Activated CD4-positive, alpha-beta T cell treated with anti-CD3 and anti-CD28 coated beads, Interleukin-2, amount 50 U/mL, for 24 hours (primary cell): Measurements from ENCODE around the gene SLC1A4.
"Not testable (repeated sequence)": the region's sequence is repeated elsewhere in the genome, so short reads cannot be mapped to it uniquely, and the experiment has no call there.

Experiments
- DNase-seq, 2 donors: peaks; one replicate each; pipeline ENCODE4 v3.0.0-alpha.2; 2020; ENCODE audit warnings: low read depth in 1 of 2, low spot score in 1 of 2

The SLC1A4 gene

DNA sequence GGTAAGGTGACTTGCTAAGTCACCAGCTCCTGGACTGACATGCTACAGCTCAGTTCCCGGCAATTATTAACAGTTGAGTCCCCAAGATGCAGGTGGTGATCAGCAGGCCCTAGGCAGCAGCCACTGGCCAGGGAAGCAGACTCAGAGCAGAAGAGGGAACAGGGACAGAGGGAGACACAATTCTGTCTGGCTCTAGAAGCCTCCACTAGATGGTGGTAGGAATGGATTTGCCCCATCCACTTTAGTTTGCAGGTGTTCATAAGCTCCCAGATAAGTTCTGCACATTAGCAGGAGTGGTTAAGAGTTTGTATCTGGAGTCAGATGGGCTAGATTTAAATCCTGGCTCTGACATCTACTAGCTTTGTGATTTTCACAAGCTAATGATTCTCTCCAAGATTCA lies 25.5 kb upstream of the SLC1A4 start:
- DNase-seq, result no peak

DNA sequence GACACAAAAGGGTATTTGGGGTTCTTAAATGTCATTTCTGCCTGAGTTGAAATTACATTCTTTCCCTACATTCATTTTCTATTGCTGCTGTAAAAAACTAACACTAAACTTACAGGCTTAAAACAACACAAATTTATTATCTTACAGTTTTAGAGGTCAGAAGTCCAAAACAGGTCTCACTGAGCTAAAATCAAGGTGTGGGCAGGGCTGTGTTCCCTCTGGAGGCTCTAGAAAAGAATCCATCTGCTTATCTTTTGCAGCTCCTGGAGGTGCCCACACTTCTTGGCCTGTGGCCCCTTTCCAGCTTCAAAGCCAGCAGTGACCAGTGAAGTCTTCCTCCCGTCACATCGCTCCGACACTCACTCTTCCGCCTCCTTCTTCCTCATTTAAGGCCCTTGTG lies 23.2 kb upstream of the SLC1A4 start:
- DNase-seq, result no peak

DNA sequence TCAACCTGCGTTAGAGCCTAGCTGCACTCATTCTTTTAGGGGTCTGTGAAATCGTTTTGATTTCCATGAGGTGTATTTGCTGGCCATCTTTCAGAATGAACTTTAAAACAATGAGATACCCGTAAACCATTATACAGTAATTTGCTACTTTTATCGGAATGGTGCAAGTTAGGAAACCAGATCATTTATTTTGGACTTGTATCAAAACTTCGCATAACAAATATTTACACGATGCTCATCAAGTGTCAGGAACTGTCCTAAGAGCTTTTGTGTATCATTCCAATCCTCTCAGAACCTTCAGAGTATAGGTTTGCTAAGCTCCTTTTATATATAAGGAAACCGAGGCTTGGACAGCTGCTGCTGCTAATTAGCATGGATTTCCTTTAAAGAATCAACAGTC lies 22.4 kb upstream of the SLC1A4 start:
- no peak for DNase-seq

DNA sequence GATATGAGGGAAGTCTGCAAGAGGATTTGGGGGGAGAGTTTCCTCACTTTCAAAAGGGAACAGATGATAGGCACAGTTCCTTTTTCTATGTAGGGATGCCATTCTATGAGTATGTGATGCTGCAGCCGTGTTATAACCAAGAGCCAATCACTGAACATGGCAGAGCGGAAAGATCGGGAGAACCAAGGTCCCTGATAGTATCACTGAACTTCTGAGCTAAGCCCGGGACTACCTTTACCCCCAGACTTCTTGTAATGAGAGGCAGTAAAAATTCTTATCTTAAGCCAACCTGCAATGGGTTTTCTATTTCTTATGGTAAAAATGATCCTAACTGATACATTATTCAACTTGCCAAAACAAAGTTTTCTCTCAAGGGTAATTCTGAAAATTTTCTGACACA lies 21.6 kb upstream of the SLC1A4 start:
- no peak for DNase-seq

DNA sequence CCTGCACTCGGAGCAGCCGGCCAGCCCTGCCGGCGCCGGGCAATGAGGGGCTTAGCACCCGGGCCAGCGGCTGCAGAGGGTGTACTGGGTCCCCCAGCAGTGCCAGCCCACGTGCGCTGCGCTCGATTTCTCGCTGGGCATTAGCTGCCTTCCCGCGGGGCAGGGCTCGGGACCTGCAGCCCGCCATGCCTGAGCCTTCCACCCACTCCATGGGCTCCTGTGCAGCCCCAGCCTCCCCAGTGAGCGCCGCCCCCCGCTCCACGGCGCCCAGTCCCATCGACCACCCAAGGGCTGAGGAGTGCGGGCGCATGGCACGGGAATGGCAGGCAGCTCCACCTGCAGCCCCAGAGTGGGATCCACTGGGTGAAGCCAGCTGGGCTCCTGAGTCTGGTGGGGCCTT lies 20.1 kb upstream of the SLC1A4 start:
- not testable (repeated sequence) for DNase-seq

DNA sequence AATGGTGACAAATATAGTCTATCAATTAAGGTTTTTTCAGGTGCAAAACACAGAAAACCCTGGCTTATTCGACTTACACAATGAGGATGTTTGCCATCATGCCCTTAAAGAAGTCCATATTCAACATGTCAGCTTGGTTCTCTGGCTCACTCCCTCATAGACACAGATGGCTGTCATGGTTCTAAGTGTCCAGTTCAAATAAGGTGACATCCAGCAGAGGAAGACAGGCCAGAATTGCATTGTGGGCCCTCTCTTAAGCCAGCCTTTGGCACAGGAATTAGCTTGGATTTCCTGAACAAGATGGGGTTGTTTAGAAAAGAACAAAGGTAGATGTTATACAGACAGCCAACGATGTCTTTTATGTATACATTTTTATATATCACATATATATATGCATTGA lies 18.7 kb upstream of the SLC1A4 start:
- DNase-seq, result no peak

DNA sequence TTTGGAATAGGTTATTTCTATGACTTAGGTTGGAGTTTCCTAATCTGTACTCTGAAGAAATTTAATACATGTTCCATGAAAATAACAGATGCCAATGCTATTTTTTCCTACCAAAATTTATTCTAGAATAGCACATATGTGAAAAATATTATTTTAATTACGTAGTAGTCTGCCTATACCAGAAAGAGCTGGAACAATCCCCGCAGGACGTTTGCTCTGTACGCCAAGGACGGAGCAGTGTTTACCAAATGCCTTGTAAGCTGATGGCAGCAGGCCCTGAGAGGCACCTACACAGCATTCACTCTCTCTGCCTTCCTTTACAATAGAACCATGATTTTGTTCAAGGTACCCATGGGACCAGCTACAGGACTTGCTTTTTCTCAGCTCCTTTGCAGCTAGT lies 16.8 kb upstream of the SLC1A4 start:
- no peak for DNase-seq

DNA sequence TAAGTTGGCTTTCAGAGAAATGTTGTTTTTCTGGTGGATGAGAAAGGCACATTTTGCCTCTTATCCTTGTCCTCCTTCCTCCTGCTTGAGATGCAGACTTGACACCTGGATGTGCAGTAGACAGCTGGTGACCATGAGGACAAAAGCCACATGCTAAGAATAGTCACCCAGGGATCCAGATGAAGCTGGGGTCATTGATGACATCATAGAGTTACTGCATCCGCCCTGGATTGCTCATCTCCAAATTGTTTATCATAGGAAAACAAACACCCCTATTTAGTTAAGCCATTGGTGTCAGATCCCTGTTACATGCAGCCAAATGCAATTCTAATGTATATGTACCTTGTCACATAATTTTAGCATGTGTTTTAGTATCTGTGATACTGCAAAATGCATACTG lies 16.3 kb upstream of the SLC1A4 start:
- DNase-seq, result no peak

DNA sequence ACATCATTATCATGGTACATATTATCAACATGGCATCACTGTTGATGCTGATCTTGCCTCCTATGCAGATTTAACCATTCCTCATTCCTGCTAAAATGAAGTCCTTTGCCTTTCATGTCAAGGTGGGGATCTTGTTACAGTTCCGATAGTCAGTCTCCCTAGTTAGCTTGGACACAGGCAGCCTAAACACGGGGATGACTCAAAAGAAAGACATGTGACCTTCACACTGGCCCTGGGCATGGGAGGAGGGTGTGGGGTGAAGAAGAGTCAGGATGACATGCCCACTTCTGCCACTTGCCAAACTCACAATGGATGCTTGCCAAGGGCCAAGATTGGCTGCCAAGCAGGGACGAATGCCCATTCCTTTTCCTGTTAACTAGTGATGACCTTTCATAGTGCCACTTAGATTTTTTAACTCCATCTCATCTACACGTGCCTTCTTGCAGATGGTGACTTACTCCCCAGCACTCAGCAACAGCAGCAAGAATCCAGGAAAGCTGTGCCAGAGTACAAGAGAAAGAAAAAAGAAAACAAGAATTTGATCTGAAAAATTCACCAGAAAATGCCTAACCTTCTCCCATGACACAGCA lies 13.9 kb upstream of the SLC1A4 start:
- no peak for DNase-seq

DNA sequence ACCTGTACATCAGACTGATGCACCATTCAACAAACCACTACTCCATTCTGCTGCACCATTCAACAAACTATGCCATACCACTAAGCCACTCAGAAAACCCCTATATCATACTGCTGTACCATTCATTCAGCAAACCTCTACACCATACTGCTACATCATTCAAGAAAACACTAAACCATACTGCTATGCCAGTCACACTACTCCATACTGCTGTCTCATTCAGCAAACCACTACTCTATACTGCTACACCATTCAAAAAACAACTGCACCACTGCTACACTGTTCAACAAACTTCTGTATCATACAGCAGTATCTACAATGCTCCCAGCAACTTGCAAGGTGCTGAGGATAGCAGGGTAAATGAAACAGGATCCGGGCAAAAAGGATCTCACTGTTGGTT lies 12.9 kb upstream of the SLC1A4 start:
- DNase-seq, result no peak

DNA sequence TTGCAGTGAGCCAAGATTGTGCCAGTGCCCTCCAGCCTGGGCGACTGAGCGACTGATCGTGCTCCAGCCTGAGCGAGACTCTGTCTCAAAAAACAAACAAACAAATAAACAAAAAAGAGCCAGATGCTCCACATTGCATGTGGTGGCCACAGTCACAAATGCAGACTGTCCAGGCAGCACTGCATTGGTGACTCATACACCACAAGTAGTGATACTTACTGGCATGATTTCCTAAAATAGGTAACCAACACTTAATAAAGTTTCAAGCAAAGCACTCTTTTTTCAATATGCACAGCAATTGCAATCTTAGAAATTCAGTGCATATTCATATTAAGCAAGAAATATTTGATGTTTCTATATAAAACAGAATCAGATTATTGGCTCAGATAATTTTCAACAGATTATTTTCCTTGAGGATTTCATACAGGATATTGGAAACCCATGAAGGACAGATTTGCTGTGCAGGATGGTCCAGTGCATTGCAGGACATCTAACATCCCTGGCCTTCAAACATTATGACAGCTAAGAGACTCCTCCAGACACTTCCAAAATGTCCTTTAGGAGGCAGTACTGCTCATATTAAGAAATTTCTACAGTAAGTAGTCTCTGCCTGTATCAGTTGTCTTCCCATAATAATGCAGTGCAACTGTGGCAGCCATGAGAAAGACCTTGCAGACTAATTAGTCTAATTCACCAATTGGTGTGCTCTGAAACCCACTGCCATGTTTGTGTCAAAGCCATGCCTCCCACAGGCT lies 10.5 kb upstream of the SLC1A4 start:
- DNase-seq, result no peak

DNA sequence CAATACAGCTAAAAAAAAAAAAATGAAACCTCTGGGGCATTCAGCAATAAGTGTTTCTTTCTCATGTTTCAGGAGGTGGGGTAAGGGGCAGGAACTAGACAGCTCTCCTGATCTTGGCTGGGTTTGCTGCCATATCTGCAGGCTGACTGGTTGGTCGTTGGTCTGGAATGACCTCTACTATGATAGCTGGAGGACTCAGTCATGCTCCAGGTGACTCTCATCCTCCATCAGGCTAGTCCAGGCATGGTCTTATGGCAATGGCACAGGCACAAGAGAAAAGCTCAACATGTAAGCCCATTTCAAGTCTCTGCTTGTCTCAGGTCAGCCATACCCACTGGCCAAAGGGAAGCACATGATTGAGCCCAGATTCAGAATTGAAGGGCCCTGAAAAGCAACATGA lies 9.5 kb upstream of the SLC1A4 start:
- DNase-seq, result no peak

DNA sequence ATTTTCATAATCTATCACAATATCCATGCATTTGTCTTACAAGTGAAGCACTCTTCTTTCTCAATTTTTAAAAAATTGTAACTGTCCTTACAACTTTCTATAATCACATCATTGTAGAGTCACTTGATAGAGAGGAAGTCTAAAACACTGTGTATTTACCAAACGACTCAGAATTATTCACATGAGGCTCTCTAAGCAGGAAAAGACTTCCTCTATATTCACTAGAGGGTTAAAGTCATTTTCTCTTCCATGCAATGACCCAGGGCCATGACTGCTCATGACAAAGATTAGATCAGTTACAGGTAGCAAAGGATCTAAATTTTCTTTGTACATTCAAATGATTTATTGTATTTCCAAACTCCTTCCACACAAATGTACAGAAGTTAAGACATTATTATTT lies 9.0 kb upstream of the SLC1A4 start:
- DNase-seq, result no peak

DNA sequence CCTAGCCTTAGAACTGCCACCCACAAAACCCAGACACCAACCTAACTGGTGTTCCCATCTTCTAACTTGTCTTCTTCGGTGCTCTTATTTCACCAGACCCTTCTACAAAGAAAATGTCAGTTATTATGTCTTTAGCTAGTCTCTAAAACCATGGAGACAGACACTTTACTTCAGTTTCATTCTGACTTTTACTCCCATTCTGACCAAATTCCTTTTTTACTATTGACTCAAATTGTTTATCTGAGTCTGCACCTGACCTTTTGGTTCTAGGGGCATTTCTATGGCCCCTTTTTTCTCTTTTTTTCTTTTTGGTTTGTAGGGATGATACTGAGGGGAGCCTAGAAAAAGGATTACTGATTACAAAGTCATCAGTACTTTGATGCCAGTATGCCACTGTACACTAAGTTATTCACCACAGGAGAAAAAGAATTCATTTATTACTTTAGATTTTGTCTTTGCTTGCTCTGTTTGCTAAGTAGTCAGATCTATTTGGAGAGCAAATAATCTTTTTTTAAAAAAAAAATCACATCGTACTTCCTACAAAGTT lies 6.8 kb upstream of the SLC1A4 start:
- no peak for DNase-seq

DNA sequence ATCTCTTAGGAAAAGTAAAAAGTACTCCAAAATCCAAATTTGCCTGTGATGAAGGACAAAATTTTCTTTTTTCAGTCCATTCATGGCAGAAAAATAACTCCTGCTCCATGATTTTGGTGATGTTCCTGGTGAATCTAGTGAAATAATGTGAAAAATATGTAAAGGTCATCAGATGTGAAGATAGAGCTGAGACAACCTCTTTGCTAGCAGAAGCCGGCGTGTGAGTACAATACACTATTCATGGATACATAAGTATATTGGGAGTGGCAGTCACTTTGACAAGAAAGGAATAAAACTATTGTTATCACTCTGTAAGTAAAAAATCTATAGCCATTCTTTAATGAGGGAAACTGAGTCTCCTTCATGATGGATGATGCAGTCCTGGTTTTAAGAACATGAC lies 6.3 kb upstream of the SLC1A4 start:
- DNase-seq, result no peak

DNA sequence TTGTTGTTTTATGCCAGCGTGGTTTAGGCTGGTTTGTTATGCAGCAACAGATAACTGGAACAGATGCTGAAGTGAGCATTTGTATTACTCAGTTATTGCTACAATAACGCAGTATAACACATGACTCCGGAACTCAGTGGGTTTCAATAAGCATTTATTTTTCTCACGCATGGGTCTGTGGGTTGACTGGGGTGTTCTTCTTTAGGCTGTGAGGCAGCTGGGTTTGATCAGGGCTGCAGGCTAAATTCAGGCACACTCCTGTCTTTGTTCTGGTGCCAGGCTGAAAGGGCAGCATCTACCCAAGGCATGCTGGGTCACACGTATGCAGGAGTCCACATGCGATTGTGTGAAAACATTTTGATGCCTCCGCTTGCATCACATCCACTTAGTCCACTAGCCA lies 3.8 kb upstream of the SLC1A4 start:
- no peak for DNase-seq

DNA sequence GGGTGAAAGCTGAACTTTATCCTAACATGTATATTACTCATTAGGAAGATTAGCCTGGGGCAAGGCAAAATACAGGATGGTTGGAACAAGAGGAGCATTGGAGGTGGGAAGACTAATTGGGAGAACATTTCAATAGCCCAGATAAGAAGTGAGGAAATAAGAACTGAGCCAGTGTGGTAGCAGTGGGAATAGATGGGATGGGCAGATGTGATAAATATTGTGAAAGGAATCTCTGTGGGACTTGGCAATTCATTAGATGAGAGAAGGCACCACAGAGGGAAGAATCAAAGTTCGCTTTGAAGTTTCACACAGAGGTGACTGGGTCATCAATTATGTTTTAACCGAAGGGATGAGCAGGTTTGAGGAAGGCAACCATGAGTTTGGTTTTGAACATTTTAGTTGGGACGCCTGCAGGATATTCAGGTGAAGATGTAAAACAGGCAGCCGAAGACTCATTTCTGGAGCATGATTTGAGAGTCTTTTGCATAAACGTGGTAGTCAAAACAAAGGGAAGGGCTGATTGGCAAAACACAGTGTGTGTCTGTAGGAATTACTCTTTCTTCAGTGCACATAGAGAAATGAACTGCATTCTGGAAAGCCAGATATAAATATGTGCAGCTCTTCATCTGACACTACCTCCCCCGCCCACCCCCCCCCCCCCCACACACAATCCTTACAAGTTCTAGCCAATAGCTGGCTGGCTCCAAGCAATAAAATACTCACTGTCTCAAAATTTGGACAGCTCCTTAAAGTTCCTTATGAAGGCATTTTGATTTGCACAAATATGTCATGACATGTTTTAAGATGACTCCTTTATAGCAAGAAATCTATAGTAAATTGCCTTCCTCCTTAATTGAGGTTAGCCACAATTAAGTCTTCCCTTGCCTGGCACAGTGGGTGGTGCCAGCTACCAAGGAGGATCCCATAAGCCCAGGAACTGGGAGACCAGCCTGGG lies 1.9 kb upstream of the SLC1A4 start:
- DNase-seq, result no peak

DNA sequence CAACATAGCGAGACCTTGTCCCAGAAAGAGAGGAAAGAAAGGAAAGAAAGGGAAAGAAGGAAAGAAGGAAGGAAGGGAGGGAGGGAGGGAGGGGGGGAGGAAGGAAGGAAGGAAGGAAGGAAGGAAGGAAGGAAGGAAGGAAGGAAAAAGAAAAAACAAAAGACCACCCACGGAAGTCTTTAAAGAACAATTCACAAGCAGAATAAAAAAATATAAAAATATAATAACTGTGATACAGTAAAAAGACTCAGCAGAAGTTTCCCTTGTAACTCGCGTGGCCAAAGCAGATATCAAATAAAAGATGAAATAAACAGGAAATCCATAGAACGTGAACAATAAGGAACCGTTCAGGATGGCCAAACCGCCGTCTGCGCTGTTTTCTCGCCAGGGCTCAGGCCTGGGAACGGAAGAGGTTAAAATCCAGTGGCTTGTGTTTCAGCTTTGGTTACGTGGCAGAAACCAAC lies 1.2 kb upstream of the SLC1A4 start:
- no peak for DNase-seq

DNA sequence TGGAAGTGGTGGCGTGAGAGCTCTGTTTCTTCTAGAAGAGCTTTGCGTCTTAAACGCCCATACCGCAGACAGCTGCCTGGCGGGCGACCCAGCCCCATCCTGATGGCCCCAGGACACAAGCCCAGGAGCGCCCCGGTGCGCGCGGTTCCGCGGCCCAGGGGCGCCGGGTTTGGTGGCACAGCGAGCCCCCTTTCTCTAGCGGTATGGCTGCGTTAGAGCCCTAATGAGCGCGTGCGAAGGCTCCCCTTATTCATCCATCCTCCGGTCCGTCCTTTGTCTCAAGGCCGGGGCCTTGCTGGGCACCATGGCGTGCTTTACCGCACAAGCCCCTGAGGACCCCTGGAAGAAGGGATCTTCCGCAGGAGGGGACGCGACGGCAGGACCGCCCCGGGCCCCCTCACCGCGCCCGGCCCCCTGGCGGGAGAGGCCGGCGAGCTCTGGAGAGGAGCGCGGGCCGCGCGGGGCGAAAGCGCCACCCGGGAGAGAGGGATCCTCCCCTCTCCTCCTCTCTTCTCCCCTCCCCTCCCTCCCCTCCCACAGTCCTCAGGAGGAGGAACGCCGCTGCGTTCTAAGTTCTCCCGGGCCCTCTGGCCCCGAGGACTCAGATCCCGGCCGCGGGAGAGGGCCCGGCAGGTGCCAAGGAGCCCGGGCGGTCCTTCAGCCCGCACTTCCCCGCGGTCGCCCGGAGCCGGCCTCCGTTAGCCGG lies 626 bp upstream of the SLC1A4 start:
- peak; percentile 32 to 35 for DNase-seq

DNA sequence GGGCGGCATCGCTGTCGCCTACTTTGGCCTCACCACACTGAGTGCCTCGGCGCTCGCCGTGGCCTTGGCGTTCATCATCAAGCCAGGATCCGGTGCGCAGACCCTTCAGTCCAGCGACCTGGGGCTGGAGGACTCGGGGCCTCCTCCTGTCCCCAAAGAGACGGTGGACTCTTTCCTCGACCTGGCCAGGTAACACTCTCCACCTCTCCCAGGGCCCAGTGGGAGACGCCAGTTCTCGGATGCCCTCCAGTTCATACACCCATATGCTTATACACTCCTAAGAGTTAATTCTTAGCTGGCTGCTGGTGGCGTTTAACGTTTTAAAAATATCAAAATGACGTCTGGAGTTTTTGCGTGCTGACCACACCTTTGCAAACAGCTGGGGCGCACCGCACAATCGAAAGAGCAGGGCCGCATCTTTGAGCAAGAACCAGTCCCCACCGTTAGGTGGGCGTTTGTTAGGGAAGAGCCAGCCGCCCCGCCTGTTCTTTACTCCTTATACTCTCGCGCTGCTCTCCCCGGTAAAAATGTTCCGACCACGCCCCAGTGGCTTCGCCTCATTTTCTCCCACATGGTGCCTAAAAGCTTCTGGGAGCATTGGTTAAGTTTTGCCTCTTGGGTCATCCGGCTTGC lies 899 bp downstream of the SLC1A4 start:
- DNase-seq, result no peak

DNA sequence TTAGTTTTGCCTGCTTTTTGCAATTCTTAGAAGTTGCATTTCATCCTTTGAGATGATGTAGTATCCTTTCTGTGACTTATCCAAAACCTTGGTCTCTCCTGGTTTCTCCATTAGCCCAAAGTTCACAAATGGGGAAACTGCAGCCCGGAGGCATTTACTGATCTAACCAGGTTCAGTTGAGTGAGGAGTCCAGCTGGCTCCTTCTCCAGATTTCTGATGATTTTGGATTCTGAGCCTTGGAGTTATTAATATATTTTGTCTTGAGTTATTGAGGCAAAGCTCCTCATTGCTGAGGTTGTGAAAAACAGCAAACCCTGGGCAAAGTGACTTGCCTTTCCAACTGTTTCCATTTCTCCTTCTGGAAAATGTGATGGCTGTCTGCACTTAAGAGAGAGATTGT lies 1.7 kb downstream of the SLC1A4 start:
- no peak for DNase-seq
